Endothelial cell (in vitro differentiated cells): ENCODE data around the gene CEP83. TPM values are rescaled to one million over a fixed set of nuclear protein-coding genes. Genes with fewer than 3 reads are reported as not detected.

Source experiments
- DNase-seq: peaks from one replicate; pipeline ENCODE4 v3.0.0; 2021; ENCODE audit warnings: low spot score
- H3K27ac Mint-ChIP-seq: one replicate; pipeline ENCODE4 v1.8.0; 2021; ENCODE audit warnings: mixed read lengths, inconsistent platforms; ENCODE audit not compliant: unreplicated experiment
- H3K27me3 Mint-ChIP-seq: one replicate; pipeline ENCODE4 v1.8.0; 2021; ENCODE audit warnings: mild to moderate bottlenecking, moderate library complexity, mixed read lengths, inconsistent platforms; ENCODE audit not compliant: unreplicated experiment
- H3K36me3 Mint-ChIP-seq: one replicate; pipeline ENCODE4 v1.8.0; 2021; ENCODE audit warnings: mild to moderate bottlenecking, low read depth, mixed read lengths, inconsistent platforms; ENCODE audit not compliant: unreplicated experiment
- H3K4me1 Mint-ChIP-seq: one replicate; pipeline ENCODE4 v1.8.0; 2021; ENCODE audit warnings: mild to moderate bottlenecking, mixed read lengths, inconsistent platforms; ENCODE audit not compliant: unreplicated experiment
- H3K4me3 Mint-ChIP-seq: one replicate; pipeline ENCODE4 v1.8.0; 2021; ENCODE audit warnings: mild to moderate bottlenecking, mixed read lengths, inconsistent platforms; ENCODE audit not compliant: unreplicated experiment
- H3K9me3 Mint-ChIP-seq: one replicate; pipeline ENCODE4 v1.8.0; 2021; ENCODE audit warnings: mixed read lengths, inconsistent platforms; ENCODE audit not compliant: unreplicated experiment
- total RNA-seq: library from RNA; stranded (reverse); fragmentation: NEBNext Ultra II Directional; extraction: Animal tissue kit (Norgen Biotek cat#: 25700); gene quantifications from one replicate; pipeline ENCODE4 v1.2.1, GENCODE V29; 2021; ENCODE audit not compliant: unreplicated experiment
- TF ChIP-seq, protein P1 (sequence below): fragments of 200-600 bp; sonication (generic); IDR thresholded peaks from one replicate; pipeline ENCODE4 v1.5.0; 2021; ENCODE audit warnings: antibody characterized with exemption; ENCODE audit not compliant: unreplicated experiment

CEP83 gene
- total RNA-seq, 1 donor from 2014 or later: 18.6 TPM

- DNase-seq: no peak
- peaks cover 8% of the 10 kb centered on the region for H3K4me1 Mint-ChIP-seq
- peaks cover 4% of the 10 kb centered on the region for H3K36me3 Mint-ChIP-seq
- no peak overlapping the region for H3K27ac Mint-ChIP-seq
- TF ChIP-seq, protein P1, sequence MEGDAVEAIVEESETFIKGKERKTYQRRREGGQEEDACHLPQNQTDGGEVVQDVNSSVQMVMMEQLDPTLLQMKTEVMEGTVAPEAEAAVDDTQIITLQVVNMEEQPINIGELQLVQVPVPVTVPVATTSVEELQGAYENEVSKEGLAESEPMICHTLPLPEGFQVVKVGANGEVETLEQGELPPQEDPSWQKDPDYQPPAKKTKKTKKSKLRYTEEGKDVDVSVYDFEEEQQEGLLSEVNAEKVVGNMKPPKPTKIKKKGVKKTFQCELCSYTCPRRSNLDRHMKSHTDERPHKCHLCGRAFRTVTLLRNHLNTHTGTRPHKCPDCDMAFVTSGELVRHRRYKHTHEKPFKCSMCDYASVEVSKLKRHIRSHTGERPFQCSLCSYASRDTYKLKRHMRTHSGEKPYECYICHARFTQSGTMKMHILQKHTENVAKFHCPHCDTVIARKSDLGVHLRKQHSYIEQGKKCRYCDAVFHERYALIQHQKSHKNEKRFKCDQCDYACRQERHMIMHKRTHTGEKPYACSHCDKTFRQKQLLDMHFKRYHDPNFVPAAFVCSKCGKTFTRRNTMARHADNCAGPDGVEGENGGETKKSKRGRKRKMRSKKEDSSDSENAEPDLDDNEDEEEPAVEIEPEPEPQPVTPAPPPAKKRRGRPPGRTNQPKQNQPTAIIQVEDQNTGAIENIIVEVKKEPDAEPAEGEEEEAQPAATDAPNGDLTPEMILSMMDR: no peak
- no peaks in the 10 kb centered on the region for H3K27me3 Mint-ChIP-seq
- H3K4me3 Mint-ChIP-seq: no peak overlapping the region
- no peaks in the 10 kb centered on the region for H3K9me3 Mint-ChIP-seq
Observed at GRCh38 chr12:94260017-94260416, 199.7 kb downstream of the CEP83 start.

DNA sequence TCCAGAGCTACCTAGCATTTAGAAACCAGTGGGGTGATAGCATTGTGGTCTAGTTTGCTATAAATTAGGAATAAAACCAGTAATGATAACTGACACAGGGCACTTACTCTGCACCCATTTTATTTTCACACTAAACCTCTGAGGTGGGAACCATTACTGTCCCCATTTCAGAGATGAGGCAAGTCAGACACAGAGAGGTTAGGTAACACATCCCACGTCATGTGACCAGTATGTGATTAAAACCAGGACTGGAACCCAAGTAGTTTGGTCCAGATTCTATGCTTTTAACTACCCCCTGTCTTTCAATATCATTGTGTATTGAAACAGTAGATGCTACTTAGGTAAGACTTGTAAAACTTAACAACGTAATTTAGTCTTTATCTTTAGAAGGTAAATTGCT, 201.1 kb downstream of the CEP83 start:
- TF ChIP-seq, protein P1: no peak
- Mint-ChIP-seq H3K4me3 (no peak overlapping the region), H3K27me3 (no peaks in the 10 kb centered on the region), H3K27ac (no peak overlapping the region), H3K36me3 (peaks cover 4% of the 10 kb centered on the region), H3K4me1 (peaks cover 1% of the 10 kb centered on the region), H3K9me3 (no peaks in the 10 kb centered on the region)
- no peak for DNase-seq

Other genes starting within 250 kb of the CEP83 start
- 48.1 TPM for gene TMCC3, start 190.7 kb upstream of the CEP83 start, total RNA-seq